ENCODE data around the gene BICD1.

Gene BICD1

GRCh38 chr12:32104572-32105355 lies 1.9 kb upstream of the BICD1 start:
- no peak for DNase-seq

GRCh38 chr12:32105986-32106516 lies 596 bp upstream of the BICD1 start:
- DNase-seq, result no peak

GRCh38 chr12:32107359-32108267 lies 966 bp downstream of the BICD1 start:
- DNase-seq, result peak; percentile 23

- DNase-seq, result no peak
These were observed 2.1 kb downstream of the BICD1 start for GRCh38 chr12:32108787-32109186.

GRCh38 chr12:32110417-32110816 lies 3.8 kb downstream of the BICD1 start:
- DNase-seq, result no peak

GRCh38 chr12:32110942-32111341 lies 4.3 kb downstream of the BICD1 start:
- peak; percentile 12 for DNase-seq

- peak; percentile 66 for DNase-seq
These were observed 8.9 kb downstream of the BICD1 start for GRCh38 chr12:32115404-32116104.

GRCh38 chr12:32116897-32117296 lies 10.2 kb downstream of the BICD1 start:
- no peak for DNase-seq

GRCh38 chr12:32117316-32117715 lies 10.7 kb downstream of the BICD1 start:
- DNase-seq, result no peak

GRCh38 chr12:32118806-32119205 lies 12.2 kb downstream of the BICD1 start:
- DNase-seq, result no peak

- DNase-seq, result peak; percentile 57
These were observed 13.8 kb downstream of the BICD1 start for GRCh38 chr12:32120419-32120818.

- no peak for DNase-seq
These were observed 18.0 kb downstream of the BICD1 start for GRCh38 chr12:32124637-32125036.

GRCh38 chr12:32125455-32126084 lies 18.9 kb downstream of the BICD1 start:
- no peak for DNase-seq

- DNase-seq, result no peak
These were observed 20.1 kb downstream of the BICD1 start for GRCh38 chr12:32126720-32127119.

GRCh38 chr12:32131666-32132065 lies 25.0 kb downstream of the BICD1 start:
- DNase-seq, result no peak

GRCh38 chr12:32134101-32134888 lies 27.6 kb downstream of the BICD1 start:
- DNase-seq, result peak; percentile 71

GRCh38 chr12:32135967-32136366 lies 29.3 kb downstream of the BICD1 start:
- no peak for DNase-seq

GRCh38 chr12:32136404-32136803 lies 29.8 kb downstream of the BICD1 start:
- DNase-seq, result no peak

GRCh38 chr12:32139064-32139421 lies 32.4 kb downstream of the BICD1 start:
- peak; percentile 51 for DNase-seq

GRCh38 chr12:32140877-32141276 lies 34.2 kb downstream of the BICD1 start:
- DNase-seq, result no peak

GRCh38 chr12:32145096-32145495 lies 38.4 kb downstream of the BICD1 start:
- no peak for DNase-seq
